ENCODE results near the gene OR6B1. TPM values are rescaled to one million over a fixed set of nuclear protein-coding genes. Genes with fewer than 3 reads are reported as not detected.

The OR6B1 gene
- total RNA-seq, 2 donors from 2014 or later: not detected

GRCh38 chr7:143979359-143979758 lies 20.8 kb upstream of the OR6B1 start:
- Histone ChIP-seq H3K27ac (no peak overlapping the region), H3K36me3 (no peaks in the 10 kb centered on the region), H3K9me3 (no peaks in the 10 kb centered on the region), H3K4me1 (no peaks in the 10 kb centered on the region), H3K4me3 (no peak overlapping the region), H3K27me3 (no peaks in the 10 kb centered on the region)
- no peak for DNase-seq (ENCODE audit: low spot score)
- no peak for TF ChIP-seq CTCF (IDR thresholded peaks at IDR 0.05)

DNA sequence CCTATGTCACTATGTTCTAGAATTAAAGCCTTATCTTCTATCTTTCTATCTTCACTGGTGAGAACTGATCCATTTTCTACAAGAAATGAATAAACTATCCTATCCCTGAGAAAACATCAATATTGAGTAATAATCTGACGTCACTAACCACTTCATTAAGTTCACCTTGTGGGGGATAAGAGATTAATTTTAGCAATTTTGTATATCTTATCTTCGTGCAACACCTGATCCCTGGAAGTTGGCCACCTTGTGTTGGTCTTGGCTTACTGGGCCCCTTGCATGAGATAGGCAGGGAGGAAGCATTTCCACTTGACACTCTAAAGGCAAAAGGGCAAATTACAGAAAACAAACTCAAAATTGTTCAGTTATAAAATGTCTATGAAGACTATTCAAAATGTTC lies 20.1 kb upstream of the OR6B1 start:
- no peak overlapping the region for H3K4me3 ChIP-seq
- DNase-seq (ENCODE audit: low spot score): no peak
- no peak for TF ChIP-seq CTCF (IDR thresholded peaks at IDR 0.05)
- H3K4me1 ChIP-seq: no peaks in the 10 kb centered on the region
- no peaks in the 10 kb centered on the region for H3K9me3 ChIP-seq
- H3K36me3 ChIP-seq: no peaks in the 10 kb centered on the region
- no peaks in the 10 kb centered on the region for H3K27me3 ChIP-seq
- no peak overlapping the region for H3K27ac ChIP-seq

DNA sequence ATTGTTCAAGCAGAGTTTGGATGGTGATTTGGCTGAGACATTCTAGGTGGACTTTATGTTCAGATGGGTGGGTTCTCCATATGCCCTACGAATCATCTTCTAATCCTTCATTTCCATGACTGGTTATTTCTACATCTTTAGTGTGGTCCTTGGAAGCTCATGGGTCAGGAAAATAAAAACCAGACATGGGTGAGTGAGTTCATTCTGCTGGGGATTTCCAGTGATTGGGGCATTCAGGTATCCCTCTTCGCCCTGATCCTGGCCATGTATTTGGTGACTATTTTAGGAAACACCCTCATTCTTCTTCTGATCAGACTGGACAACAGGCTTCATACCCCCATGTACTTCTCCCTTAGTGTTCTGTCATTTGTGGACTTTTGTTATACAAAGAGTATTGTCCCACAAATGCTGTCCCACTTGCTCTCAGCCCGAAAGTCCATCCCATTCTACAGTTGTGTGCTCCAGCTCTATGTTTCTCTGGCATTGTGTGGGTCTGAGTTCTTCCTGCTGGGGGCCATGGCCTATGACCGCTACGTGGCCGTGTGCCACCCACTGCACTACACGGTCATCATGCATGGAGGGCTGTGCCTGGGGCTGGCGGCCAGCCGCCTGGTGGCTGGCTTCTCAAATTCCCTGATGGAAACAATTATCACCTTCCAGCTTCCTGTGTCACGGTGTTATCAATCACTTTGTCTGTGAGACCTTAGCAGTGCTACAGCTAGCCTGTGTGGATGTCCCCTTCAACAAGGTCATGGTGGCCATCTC lies 19.2 kb upstream of the OR6B1 start:
- no peak for DNase-seq (ENCODE audit: low spot score)
- H3K27me3 ChIP-seq: no peaks in the 10 kb centered on the region
- no peak overlapping the region for H3K27ac ChIP-seq
- no peak overlapping the region for H3K4me3 ChIP-seq
- H3K36me3 ChIP-seq: no peaks in the 10 kb centered on the region
- H3K9me3 ChIP-seq: no peaks in the 10 kb centered on the region
- no peak for TF ChIP-seq CTCF (IDR thresholded peaks at IDR 0.05)
- no peaks in the 10 kb centered on the region for H3K4me1 ChIP-seq

GRCh38 chr7:143983960-143984359 lies 16.2 kb upstream of the OR6B1 start:
- H3K36me3 ChIP-seq: no peaks in the 10 kb centered on the region
- H3K4me1 ChIP-seq: no peaks in the 10 kb centered on the region
- H3K27ac ChIP-seq: no peak overlapping the region
- no peak overlapping the region for H3K4me3 ChIP-seq
- no peak for DNase-seq (ENCODE audit: low spot score)
- TF ChIP-seq CTCF (IDR thresholded peaks at IDR 0.05): no peak
- H3K27me3 ChIP-seq: no peaks in the 10 kb centered on the region
- H3K9me3 ChIP-seq: no peaks in the 10 kb centered on the region

DNA sequence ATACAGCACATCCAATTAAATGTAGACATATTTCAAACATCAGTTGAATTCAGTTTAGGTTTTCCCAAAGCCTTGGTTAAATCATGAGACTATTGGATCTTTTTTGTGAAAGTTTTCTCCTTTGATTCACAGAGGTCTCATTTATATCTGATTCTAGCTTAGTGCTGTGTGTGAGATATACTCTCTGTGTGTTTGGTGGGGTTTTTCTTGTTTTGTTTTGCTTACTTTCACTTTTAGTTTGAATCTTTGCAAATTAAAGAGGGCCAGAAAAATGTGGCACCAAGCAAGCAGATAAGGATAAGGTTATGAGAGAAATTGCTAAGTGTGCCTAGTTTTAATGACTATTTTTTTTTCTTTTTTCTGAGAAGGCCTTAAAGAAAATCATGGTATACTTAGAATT lies 12.6 kb upstream of the OR6B1 start:
- Histone ChIP-seq H3K4me1 (no peaks in the 10 kb centered on the region), H3K9me3 (no peaks in the 10 kb centered on the region), H3K36me3 (no peaks in the 10 kb centered on the region), H3K27ac (no peak overlapping the region), H3K4me3 (no peak overlapping the region), H3K27me3 (no peaks in the 10 kb centered on the region)
- no peak for DNase-seq (ENCODE audit: low spot score)
- no peak for TF ChIP-seq CTCF (IDR thresholded peaks at IDR 0.05)
